ENCODE data around the gene RNASE1.

DNA sequence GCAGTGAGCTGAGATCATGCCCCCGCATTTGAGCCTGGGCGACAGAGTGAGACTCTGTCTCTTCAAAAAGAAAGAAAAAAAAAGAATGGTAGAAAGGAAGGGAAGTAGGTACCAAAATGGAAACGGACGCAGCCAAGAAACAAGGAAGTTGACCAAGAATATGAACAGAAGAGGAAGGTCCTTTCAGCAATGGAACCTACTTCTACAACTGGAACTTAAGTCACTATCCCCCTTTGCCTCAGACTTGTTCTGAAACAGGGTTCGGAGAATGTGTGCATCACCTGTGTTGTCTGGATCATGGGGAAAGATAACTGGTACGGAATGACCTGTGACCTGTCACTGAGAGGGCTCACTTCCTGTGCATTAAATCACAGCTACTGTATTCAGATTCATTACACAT, 43.9 kb upstream of the RNASE1 start:
- no peak for TF ChIP-seq GABPA (IDR thresholded peaks at IDR 0.05 in 1 of 2, conservative IDR thresholded peaks at IDR 0.05 in 1 of 2)
- TF ChIP-seq RAD21 (IDR thresholded peaks at IDR 0.05): no peak
